NCI-H146 treated with DMSO at 0.1 percent for 48 hours (cell line): Measurements from ENCODE around the gene CLMP.
A peak's percentile ranks its signal among the peaks of the same experiment; 100 is the strongest.
"Not testable (repeated sequence)": the region's sequence is repeated elsewhere in the genome, so short reads cannot be mapped to it uniquely, and the experiment has no call there.

Experiments
- DNase-seq: peaks from one replicate; lab custom pipeline; 2025; ENCODE audit not compliant: unreplicated experiment; lab: John Stamatoyannopoulos, UW

The CLMP gene

GRCh38 chr11:123087657-123088056, 107.4 kb downstream of the CLMP start:
- DNase-seq: not testable (repeated sequence)

GRCh38 chr11:123086305-123086704, 108.7 kb downstream of the CLMP start:
- no peak for DNase-seq

DNA sequence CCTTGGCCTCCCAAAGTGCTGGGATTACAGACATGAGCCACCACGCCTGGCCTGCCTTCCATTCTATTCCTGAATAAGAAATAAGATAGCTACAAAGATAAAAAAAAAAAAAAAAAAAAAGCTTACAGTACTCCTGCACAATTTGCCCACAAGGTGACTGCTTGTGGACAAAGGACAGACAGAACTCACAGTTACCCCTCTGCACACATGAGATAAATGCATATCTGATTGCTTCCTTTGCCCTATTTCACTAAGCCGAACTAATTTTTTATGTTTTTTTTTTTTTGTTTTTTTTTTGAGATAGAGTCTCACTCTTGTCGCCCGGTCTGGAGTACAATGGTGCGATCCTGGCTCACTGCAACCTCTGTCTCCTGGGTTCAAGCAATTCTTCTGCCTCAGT, 109.6 kb downstream of the CLMP start:
- DNase-seq: no peak

GRCh38 chr11:123084454-123084853, 110.6 kb downstream of the CLMP start:
- DNase-seq: no peak

GRCh38 chr11:123083623-123084029, 111.4 kb downstream of the CLMP start:
- DNase-seq: no peak

- no peak for DNase-seq
Observed at GRCh38 chr11:123082977-123083376, 112.1 kb downstream of the CLMP start.

DNA sequence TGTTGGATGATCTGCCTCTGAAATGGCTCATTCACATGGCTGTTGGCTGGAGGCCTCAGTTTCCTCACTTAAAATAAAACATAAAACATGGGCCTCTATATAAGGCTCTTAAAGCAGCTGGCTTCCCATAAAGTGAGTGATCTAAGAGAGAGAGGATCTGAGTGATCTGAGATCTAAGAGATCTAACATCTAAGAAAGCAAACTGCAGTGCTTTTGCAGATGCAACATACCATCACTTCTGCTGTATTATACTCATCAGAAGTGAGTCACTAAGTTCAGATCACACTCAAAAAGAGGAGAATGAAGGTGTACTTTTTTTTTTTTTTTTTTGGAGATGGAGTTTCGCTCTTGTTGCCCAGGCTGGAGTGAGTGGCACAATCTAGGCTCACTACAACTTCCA, 115.0 kb downstream of the CLMP start:
- DNase-seq: no peak

GRCh38 chr11:123076484-123076883, 118.6 kb downstream of the CLMP start:
- DNase-seq: no peak

GRCh38 chr11:123073343-123074057, 121.5 kb downstream of the CLMP start:
- DNase-seq: no peak

DNA sequence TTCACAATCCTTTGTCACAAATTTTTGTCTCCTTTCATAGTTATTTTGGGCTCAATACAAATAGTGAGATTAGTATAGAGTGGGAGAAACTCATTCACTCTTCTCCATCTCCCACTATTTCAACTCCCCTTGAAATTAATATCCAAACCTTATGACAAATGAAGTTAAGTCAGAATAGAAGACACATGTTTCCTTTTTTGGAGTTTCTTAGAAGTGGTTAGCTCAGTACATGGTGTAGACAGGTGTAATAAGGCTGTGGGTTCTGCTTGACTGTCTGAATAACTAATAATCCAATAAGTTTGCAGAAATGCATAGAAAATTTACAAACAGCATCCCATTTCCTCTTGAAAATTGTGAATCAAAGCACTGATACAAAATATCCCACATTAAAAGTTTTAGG, 122.3 kb downstream of the CLMP start:
- no peak for DNase-seq

GRCh38 chr11:123072332-123072761, 122.7 kb downstream of the CLMP start:
- no peak for DNase-seq

GRCh38 chr11:123069908-123070821, 124.9 kb downstream of the CLMP start:
- no peak for DNase-seq

DNA sequence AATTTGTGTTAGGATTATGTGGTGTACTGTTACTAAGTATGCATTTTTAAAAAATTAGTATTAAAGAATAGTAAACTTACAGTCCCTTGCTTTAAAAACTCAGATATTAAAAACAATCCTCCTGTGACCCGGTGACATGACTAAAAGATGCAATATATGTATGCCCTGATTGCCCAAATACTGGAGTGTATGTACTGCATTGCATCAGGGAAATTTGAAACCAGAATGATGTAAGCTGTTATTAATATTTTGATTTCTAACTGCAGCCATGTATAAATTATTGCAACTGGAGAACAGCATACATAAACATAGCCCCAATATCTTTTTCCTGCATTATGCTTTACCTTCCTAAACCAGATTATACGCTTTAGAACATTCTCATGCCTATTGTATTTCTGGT, 129.4 kb downstream of the CLMP start:
- no peak for DNase-seq

DNA sequence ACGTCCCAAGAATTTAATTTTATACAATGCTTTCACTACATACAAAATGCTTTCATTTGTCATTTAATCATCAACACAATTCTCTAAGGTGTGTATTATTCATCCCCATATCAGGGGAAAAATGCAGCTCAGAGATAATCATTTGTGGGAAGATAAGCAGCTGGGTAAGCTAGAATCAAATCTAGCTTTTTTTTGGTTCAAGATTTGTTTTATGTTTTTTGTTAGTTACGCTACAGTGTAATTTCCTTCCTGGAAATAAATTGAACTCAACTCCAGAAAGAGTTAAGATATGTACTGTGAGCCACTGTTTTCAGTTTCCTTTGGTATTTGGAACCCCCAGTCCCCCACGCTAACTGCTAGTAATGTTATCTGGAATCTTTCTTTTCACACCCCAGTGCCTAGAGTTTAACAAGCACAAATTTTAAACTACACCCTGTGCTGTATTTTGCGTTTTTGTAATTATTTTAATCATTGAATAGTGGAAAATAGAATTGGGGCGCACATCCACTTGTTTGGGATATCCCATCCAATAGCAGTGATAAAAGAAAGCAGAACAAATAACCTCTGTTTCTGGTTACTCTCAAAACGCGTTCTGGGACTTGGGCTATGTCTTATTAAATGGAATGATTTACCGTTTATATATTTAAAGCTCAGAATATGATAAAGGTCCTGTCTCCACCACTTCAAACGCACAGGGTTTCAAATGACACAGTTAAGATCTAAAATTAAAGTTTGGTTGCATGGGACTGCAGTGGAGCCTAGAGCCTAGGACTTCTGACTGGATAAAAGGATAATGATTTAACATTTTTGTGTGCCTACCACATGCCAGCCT, 131.0 kb downstream of the CLMP start:
- DNase-seq: no peak

DNA sequence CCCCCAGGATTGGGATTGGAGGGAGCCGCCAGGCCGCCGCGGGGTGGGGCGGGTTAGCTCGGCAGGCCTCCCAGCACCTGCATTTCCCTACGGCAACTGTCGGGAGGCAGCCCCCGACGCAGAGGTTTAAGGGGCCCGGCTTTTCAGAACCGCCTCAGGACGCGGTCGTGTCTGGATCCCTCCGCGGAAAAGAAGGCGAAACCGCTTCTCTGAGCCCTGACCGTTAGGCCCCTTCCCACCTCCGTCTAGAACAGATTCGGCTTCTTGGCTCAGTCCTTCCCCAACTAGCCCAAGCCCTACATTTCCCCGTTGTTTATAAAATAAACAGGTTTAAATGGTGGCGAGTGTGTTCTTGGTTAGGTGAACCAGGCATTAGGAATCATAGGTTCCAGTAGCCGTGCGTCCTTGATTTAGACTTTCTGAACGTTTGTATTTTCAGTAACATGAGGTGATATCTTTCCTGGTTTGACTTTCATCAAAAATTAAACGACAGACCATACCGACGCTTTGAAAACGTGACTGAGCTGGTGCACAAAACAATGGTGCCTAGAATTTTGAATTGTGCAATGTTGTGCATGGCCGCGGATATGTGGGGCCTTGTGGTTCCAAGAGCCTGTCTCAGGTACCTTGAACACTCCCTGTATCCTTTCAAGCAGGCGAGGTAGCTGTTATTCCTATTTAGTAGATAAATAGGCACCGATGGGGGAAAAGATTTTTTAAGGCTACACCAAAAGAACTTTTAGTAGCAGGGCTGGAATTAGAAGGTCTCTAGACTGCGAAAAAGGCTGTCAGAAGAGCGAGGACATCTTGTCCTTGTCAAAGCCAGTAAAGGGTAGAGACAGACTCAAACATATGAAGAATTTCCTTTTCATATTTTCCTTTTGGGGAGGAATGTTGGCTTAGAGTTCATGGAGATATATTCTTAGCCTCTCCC, 131.9 kb downstream of the CLMP start:
- DNase-seq: peak; percentile 77

- DNase-seq: peak; percentile 100
Observed at GRCh38 chr11:123062158-123062891, 132.7 kb downstream of the CLMP start.

- DNase-seq: peak; percentile 51
Observed at GRCh38 chr11:123061403-123062157, 133.5 kb downstream of the CLMP start, which contains the start of gene HSPA8. Gene HSPA8, minus strand, starts transcription at chr11:123062136. Its CDS starts 812 bp downstream, at chr11:123061324.

DNA sequence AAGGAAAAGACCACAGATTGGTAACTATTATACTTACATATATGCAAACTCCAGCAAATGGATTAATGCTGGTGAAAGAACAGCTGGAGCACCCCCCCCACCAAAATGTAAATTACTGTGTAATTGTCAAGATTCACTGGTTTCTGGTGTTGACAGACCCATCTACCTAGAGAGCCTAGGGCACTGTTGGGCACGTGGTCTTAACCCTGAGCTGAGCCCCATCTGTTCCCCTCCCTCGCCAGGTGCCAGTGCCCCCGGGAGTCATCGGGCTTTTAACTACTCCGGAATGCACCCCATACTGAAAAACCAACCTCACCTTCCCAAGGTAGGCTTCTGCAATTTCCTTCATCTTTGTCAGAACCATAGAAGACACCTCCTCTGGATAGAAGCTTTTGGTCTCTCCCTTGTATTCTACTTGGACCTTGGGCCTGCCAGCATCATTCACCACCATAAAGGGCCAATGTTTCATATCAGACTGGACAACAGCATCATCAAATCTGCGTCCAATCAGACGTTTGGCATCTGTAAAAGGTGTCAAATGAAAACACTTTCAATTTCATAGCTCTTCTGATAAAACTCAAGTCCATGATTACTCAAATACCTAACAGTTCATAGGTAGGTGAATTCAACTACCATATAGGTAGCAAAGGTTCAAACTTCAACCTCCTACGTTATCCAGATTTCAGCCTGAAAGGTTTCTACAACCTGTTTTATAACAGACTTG, 134.6 kb downstream of the CLMP start:
- DNase-seq: peak; percentile 48
